Lower lobe of right lung (tissue), 2 donors: ENCODE data around the gene TMEM115. TPM values are rescaled to one million over a fixed set of nuclear protein-coding genes. Genes with fewer than 3 reads are reported as not detected.

Source experiments
- ATAC-seq, 2 donors: fragments of 200-7000 bp; cut with Tn5 transposase; one replicate each; pipeline ENCODE4 v1.9.1; 2020 to 2022; ENCODE audit warnings: mild to moderate bottlenecking in 2 of 2, moderate library complexity in 2 of 2
- DNase-seq: peaks from one replicate; pipeline ENCODE4 v3.0.0-alpha.2; 2020
- H3K27ac ChIP-seq: fragments of 200-600 bp; one replicate; pipeline ENCODE4 v1.8.0; 2022
- H3K27me3 ChIP-seq: fragments of 200-600 bp; one replicate; pipeline ENCODE4 v1.8.0; 2022; ENCODE audit warnings: low read depth
- H3K36me3 ChIP-seq: fragments of 200-600 bp; one replicate; pipeline ENCODE4 v1.8.0; 2022; ENCODE audit warnings: mild to moderate bottlenecking
- H3K4me1 ChIP-seq: fragments of 200-600 bp; one replicate; pipeline ENCODE4 v1.8.0; 2022
- H3K4me3 ChIP-seq: fragments of 200-600 bp; one replicate; pipeline ENCODE4 v1.8.0; 2022; ENCODE audit warnings: mild to moderate bottlenecking
- H3K9me3 ChIP-seq: fragments of 200-600 bp; one replicate; pipeline ENCODE4 v1.8.0; 2022
- intact Hi-C: fragments of 100-400 bp; cut with DNase I; formaldehyde crosslinking; loops from one replicate; pipeline ENCODE4 v1.11.0; 2022
- total RNA-seq: library from RNA; stranded (reverse); fragmentation: NEBNext Ultra II Directional; extraction: Animal tissue kit (Norgen Biotek cat#: 25700); gene quantifications from one replicate; pipeline ENCODE4 v1.2.1, GENCODE V29; 2021
- TF ChIP-seq, protein P1 (sequence below): fragments of 200-600 bp; IDR thresholded peaks from one replicate; pipeline ENCODE4 v1.8.0; 2022; ENCODE audit warnings: antibody characterized with exemption, mild to moderate bottlenecking
- donor health status: DM: no; HTN: yes; CAD: no; lungs with severe emphysema.

The TMEM115 gene
- total RNA-seq, 1 donor from 2014 or later, result 37.5 TPM

GRCh38 chr3:50354850-50355249, 4.5 kb downstream of the TMEM115 start:
- no peaks in the 10 kb centered on the region for H3K27me3 ChIP-seq
- H3K9me3 ChIP-seq, result no peaks in the 10 kb centered on the region
- peaks cover 52% of the 10 kb centered on the region for H3K36me3 ChIP-seq
- intact Hi-C loops, result no loop called here
- H3K27ac ChIP-seq, result no peak overlapping the region
- no peak for DNase-seq
- H3K4me3 ChIP-seq, result no peak overlapping the region
- peaks cover 61% of the 10 kb centered on the region for H3K4me1 ChIP-seq
- no peak for ATAC-seq
- TF ChIP-seq, protein P1, sequence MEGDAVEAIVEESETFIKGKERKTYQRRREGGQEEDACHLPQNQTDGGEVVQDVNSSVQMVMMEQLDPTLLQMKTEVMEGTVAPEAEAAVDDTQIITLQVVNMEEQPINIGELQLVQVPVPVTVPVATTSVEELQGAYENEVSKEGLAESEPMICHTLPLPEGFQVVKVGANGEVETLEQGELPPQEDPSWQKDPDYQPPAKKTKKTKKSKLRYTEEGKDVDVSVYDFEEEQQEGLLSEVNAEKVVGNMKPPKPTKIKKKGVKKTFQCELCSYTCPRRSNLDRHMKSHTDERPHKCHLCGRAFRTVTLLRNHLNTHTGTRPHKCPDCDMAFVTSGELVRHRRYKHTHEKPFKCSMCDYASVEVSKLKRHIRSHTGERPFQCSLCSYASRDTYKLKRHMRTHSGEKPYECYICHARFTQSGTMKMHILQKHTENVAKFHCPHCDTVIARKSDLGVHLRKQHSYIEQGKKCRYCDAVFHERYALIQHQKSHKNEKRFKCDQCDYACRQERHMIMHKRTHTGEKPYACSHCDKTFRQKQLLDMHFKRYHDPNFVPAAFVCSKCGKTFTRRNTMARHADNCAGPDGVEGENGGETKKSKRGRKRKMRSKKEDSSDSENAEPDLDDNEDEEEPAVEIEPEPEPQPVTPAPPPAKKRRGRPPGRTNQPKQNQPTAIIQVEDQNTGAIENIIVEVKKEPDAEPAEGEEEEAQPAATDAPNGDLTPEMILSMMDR, result no peak

DNA sequence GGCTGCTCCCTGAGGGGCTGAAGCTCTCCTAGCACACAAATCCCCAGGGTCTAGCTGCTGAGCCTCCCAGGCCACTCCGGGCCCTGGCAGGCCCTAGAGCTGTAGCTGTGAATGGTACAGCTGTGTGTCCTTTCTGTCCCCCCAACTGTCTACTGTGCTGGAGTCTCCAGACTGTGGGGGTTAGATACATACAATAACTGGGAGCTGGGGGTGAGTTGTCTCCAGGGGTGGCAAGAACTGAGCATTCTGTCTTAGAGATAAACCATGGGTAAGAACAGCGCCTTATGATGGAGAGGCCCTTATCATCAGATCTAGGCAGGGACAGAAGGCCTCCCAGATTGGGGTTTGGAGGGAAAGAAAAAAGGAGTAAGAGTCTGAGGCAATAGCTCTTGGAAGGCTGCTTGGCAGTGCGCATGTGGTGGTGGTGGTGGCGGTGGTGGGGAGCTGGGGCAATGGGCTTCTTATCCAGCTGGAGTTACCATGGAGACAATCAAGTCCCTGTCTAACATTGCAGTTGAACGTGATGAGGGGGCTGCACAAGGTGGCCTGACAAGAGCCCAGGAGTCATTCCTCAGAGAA, 5.0 kb downstream of the TMEM115 start:
- Histone ChIP-seq H3K4me1 (peaks cover 65% of the 10 kb centered on the region), H3K27me3 (no peaks in the 10 kb centered on the region), H3K36me3 (peaks cover 52% of the 10 kb centered on the region), H3K4me3 (no peak overlapping the region), H3K9me3 (no peaks in the 10 kb centered on the region), H3K27ac (no peak overlapping the region)
- intact Hi-C loops, result no loop called here
- no peak for ATAC-seq
- TF ChIP-seq, protein P1, result no peak
- DNase-seq, result no peak

- DNase-seq (peak; percentile 39), ATAC-seq (no peak)
- TF ChIP-seq, protein P1, result no peak
- Histone ChIP-seq H3K4me1 (peaks cover 67% of the 10 kb centered on the region), H3K27me3 (no peaks in the 10 kb centered on the region), H3K4me3 (no peak overlapping the region), H3K27ac (no peak overlapping the region), H3K36me3 (peaks cover 57% of the 10 kb centered on the region), H3K9me3 (no peaks in the 10 kb centered on the region)
- intact Hi-C loops, result no loop called here
These were observed 5.9 kb downstream of the TMEM115 start for GRCh38 chr3:50353245-50354004.

DNA sequence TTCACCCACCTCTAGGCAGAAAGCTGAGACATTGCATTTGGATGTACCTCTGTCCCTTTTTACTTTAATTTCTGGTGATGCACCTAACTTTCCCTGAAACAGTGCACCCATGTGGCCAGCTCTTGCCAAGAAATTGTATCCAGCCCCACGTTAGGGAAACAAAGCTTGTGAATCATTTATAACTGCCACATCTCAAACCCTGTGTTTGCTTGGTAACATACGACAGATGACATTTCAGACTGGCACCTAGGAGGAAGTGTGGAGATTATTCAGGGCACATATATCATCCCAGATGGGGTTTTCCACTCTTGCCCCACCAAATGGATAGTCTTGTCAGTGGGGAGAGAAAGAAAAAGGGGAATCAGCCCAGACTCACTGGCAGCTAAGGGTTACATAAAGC, 6.5 kb downstream of the TMEM115 start:
- no peak overlapping the region for H3K4me3 ChIP-seq
- H3K4me1 ChIP-seq, result peaks cover 60% of the 10 kb centered on the region

GRCh38 chr3:50351323-50351697, 8.0 kb downstream of the TMEM115 start:
- intact Hi-C loops, result no loop called here
- Histone ChIP-seq H3K9me3 (no peaks in the 10 kb centered on the region), H3K27me3 (no peaks in the 10 kb centered on the region), H3K4me1 (peaks cover 54% of the 10 kb centered on the region), H3K36me3 (peaks cover 53% of the 10 kb centered on the region), H3K27ac (peak overlapping the region; percentile 96), H3K4me3 (peak overlapping the region; percentile 76)
- no peak for ATAC-seq
- no peak for DNase-seq
- TF ChIP-seq, protein P1, result no peak

More for the DNA sequence above, 6.5 kb downstream of the TMEM115 start:
- Histone ChIP-seq H3K9me3 (no peaks in the 10 kb centered on the region), H3K36me3 (peaks cover 62% of the 10 kb centered on the region), H3K27me3 (no peaks in the 10 kb centered on the region), H3K27ac (no peak overlapping the region)
- intact Hi-C loops, result no loop called here
- no peak for DNase-seq
- TF ChIP-seq, protein P1, result no peak
- ATAC-seq, result no peak
